ENCODE measurements around the gene TRMT6.

TRMT6 gene

GRCh38 chr20:5969348-5969935 is 19.1 kb upstream of the TRMT6 start:
- Histone ChIP-seq H3K36me3 (ENCODE audit: insufficient read depth, low read length) (peaks cover 76% of the 10 kb centered on the region), H2AFZ (ENCODE audit: low read length) (no peak overlapping the region), H3K4me3 (ENCODE audit: low read length, poor library complexity, severe bottlenecking) (no peak overlapping the region), H3F3A (ENCODE audit: low read depth) (no peaks in the 10 kb centered on the region), H3K4me2 (ENCODE audit: low read depth, low read length, poor library complexity, severe bottlenecking) (no peak overlapping the region), H3K9ac (ENCODE audit: low read depth, low read length, poor library complexity, severe bottlenecking) (no peak overlapping the region), H4K20me1 (ENCODE audit: insufficient read depth, low read length, poor library complexity, severe bottlenecking) (no peaks in the 10 kb centered on the region), H3K9me3 (ENCODE audit: insufficient read depth, low read depth, low read length) (no peaks in the 10 kb centered on the region), H3K4me1 (ENCODE audit: insufficient read depth, low read length, poor library complexity, severe bottlenecking) (no peaks in the 10 kb centered on the region), H3K79me2 (ENCODE audit: insufficient read depth, low read length) (no peaks in the 10 kb centered on the region), H3K9me2 (replicated peaks; ENCODE audit: low read depth, low read length) (no peaks in the 10 kb centered on the region), H3K27me3 (ENCODE audit: insufficient read depth, low read length, poor library complexity, severe bottlenecking) (no peaks in the 10 kb centered on the region)
- no peak for TF ChIP-seq EZH2phosphoT487 (IDR thresholded peaks at IDR 0.05; ENCODE audit: borderline replicate concordance)
- TF ChIP-seq, protein P1, sequence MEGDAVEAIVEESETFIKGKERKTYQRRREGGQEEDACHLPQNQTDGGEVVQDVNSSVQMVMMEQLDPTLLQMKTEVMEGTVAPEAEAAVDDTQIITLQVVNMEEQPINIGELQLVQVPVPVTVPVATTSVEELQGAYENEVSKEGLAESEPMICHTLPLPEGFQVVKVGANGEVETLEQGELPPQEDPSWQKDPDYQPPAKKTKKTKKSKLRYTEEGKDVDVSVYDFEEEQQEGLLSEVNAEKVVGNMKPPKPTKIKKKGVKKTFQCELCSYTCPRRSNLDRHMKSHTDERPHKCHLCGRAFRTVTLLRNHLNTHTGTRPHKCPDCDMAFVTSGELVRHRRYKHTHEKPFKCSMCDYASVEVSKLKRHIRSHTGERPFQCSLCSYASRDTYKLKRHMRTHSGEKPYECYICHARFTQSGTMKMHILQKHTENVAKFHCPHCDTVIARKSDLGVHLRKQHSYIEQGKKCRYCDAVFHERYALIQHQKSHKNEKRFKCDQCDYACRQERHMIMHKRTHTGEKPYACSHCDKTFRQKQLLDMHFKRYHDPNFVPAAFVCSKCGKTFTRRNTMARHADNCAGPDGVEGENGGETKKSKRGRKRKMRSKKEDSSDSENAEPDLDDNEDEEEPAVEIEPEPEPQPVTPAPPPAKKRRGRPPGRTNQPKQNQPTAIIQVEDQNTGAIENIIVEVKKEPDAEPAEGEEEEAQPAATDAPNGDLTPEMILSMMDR (conservative IDR thresholded peaks at IDR 0.05; ENCODE audit: low read length), result no peak

DNA sequence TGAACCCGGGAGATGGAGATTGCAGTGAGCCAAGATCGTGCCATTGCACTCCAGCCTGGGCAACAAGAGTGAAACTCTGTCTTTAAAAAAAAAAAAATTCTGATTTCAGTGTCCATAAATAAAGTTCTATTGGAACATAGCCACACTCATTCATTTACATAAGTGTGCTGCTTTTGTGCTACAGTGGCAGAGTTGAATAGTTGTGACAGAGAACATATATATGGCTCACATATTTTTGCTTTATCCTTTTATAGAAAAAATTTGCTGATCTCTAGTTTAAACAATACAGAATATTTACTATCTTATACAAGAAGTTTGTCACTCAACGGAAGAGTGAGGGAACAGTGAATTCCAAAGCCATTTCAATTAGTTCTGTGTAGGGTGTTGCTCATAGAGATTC is 18.1 kb upstream of the TRMT6 start:
- Histone ChIP-seq H3K27me3 (ENCODE audit: insufficient read depth, low read length, poor library complexity, severe bottlenecking) (no peaks in the 10 kb centered on the region), H3K9ac (ENCODE audit: low read depth, low read length, poor library complexity, severe bottlenecking) (no peak overlapping the region), H3K4me1 (ENCODE audit: insufficient read depth, low read length, poor library complexity, severe bottlenecking) (no peaks in the 10 kb centered on the region), H4K20me1 (ENCODE audit: insufficient read depth, low read length, poor library complexity, severe bottlenecking) (no peaks in the 10 kb centered on the region), H3K4me3 (ENCODE audit: low read length, poor library complexity, severe bottlenecking) (no peak overlapping the region), H3F3A (ENCODE audit: low read depth) (no peaks in the 10 kb centered on the region), H3K9me3 (ENCODE audit: insufficient read depth, low read depth, low read length) (no peaks in the 10 kb centered on the region), H3K9me2 (replicated peaks; ENCODE audit: low read depth, low read length) (no peaks in the 10 kb centered on the region), H3K36me3 (ENCODE audit: insufficient read depth, low read length) (peaks cover 82% of the 10 kb centered on the region), H3K4me2 (ENCODE audit: low read depth, low read length, poor library complexity, severe bottlenecking) (no peak overlapping the region), H3K79me2 (ENCODE audit: insufficient read depth, low read length) (peaks cover 4% of the 10 kb centered on the region; the same call in 1 of the 2 replicates), H2AFZ (ENCODE audit: low read length) (no peak overlapping the region)
- no peak for TF ChIP-seq EZH2phosphoT487 (IDR thresholded peaks at IDR 0.05; ENCODE audit: borderline replicate concordance)
- TF ChIP-seq, protein P1 (conservative IDR thresholded peaks at IDR 0.05; ENCODE audit: low read length), result no peak

DNA sequence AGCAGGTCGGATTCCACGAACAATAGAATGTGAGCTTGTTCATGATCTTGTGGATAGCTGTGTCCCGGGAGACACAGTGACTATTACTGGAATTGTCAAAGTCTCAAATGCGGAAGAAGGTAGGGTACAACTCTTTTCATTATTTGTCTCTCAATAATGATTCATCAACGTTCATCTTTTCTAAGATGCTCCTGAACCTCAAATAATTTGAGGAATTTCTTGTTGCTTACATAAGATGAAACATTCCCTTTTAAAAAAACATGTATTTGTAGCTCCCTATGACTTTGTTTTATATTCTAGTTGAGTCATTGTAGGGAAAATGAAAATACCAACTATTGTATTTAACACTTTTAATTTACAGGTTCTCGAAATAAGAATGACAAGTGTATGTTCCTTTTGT is 17.1 kb upstream of the TRMT6 start:
- H3K9ac ChIP-seq (ENCODE audit: low read depth, low read length, poor library complexity, severe bottlenecking), result no peak overlapping the region
- TF ChIP-seq EZH2phosphoT487 (IDR thresholded peaks at IDR 0.05; ENCODE audit: borderline replicate concordance), result no peak
- TF ChIP-seq, protein P1 (conservative IDR thresholded peaks at IDR 0.05; ENCODE audit: low read length), result no peak
- peaks cover 4% of the 10 kb centered on the region; the same call in 1 of the 2 replicates for H3K79me2 ChIP-seq (ENCODE audit: insufficient read depth, low read length)
- H2AFZ ChIP-seq (ENCODE audit: low read length), result no peak overlapping the region
- H4K20me1 ChIP-seq (ENCODE audit: insufficient read depth, low read length, poor library complexity, severe bottlenecking), result no peaks in the 10 kb centered on the region
- no peak overlapping the region for H3K4me2 ChIP-seq (ENCODE audit: low read depth, low read length, poor library complexity, severe bottlenecking)
- H3K4me3 ChIP-seq (ENCODE audit: low read length, poor library complexity, severe bottlenecking), result no peak overlapping the region
- peaks cover 79% of the 10 kb centered on the region for H3K36me3 ChIP-seq (ENCODE audit: insufficient read depth, low read length)
- no peaks in the 10 kb centered on the region for H3K27me3 ChIP-seq (ENCODE audit: insufficient read depth, low read length, poor library complexity, severe bottlenecking)
- H3K4me1 ChIP-seq (ENCODE audit: insufficient read depth, low read length, poor library complexity, severe bottlenecking), result no peaks in the 10 kb centered on the region
- no peaks in the 10 kb centered on the region for H3F3A ChIP-seq (ENCODE audit: low read depth)
- no peaks in the 10 kb centered on the region for H3K9me3 ChIP-seq (ENCODE audit: insufficient read depth, low read depth, low read length)
- H3K9me2 ChIP-seq (replicated peaks; ENCODE audit: low read depth, low read length), result no peaks in the 10 kb centered on the region
